Measurements from ENCODE around the gene JPH2.

GRCh38 chr20:44070139-44070900, 116.7 kb downstream of the JPH2 start:
- TF ChIP-seq CTCF (IDR thresholded peaks at IDR 0.05; ENCODE audit: insufficient read depth, low read length, poor library complexity, severe bottlenecking) (no peak), EZH2phosphoT487 (conservative IDR thresholded peaks at IDR 0.05; ENCODE audit: low read length) (no peak)

Data from SU-DHL-6 (cell line).